ENCODE measurements around the gene CSNK2B. TPM values are rescaled to one million over a fixed set of nuclear protein-coding genes. Genes with fewer than 3 reads are reported as not detected.

The CSNK2B gene
- total and polyA plus RNA-seq, 9 of the 15 experiments (the other 6 are each of a cell fraction or from before 2014, with no cell fraction given): 120 to 1,126 (median 529) TPM

- TF ChIP-seq CREM (IDR thresholded peaks at IDR 0.05; ENCODE audit: low read depth) (no peak), BACH1 (tag; IDR thresholded peaks at IDR 0.05) (no peak), CCNT2 (IDR thresholded peaks at IDR 0.05; ENCODE audit: borderline replicate concordance, extremely low read depth, insufficient read length, low read depth, low read length) (no peak), ETS2 (tag; IDR thresholded peaks at IDR 0.05; ENCODE audit: borderline replicate concordance, poor library complexity, severe bottlenecking) (no peak), BCOR (IDR thresholded peaks at IDR 0.05) (peak; percentile 4; the same call in 1 of the 2 replicates), SETDB1 (IDR thresholded peaks at IDR 0.05; ENCODE audit: low read length) (no peak), ZNF830 (CRISPR knock-in tag; IDR thresholded peaks at IDR 0.05) (no peak), HNRNPUL1 (IDR thresholded peaks at IDR 0.05; ENCODE audit: low read length) (no peak), PRMT5 (CRISPR knock-in tag; IDR thresholded peaks at IDR 0.05) (no peak), PHF20 (IDR thresholded peaks at IDR 0.05; ENCODE audit: partially characterized antibody) (no peak), ZBTB12 (CRISPR knock-in tag; IDR thresholded peaks at IDR 0.05) (no peak), ZNF232 (CRISPR knock-in tag; IDR thresholded peaks at IDR 0.05) (no peak), ZNF586 (CRISPR knock-in tag; conservative IDR thresholded peaks at IDR 0.05) (no peak), NCOA1 (IDR thresholded peaks at IDR 0.05; ENCODE audit: low read depth) (peak; percentile 38; the same call in 1 of the 2 replicates), ZNF695 (CRISPR knock-in tag; IDR thresholded peaks at IDR 0.05) (0 out of 2 replicates have a peak, but pooled peaks have one; percentile 4), MCM2 (IDR thresholded peaks at IDR 0.05; ENCODE audit: low read depth) (no peak), KHSRP (IDR thresholded peaks at IDR 0.05) (0 out of 2 replicates have a peak, but pooled peaks have one; percentile 34), CEBPG (CRISPR knock-in tag; IDR thresholded peaks at IDR 0.05) (no peak), CEBPG (tag; conservative IDR thresholded peaks at IDR 0.05 in 1 of 2, IDR thresholded peaks at IDR 0.05 in 1 of 2) (no peak), ARHGAP35 (IDR thresholded peaks at IDR 0.05; ENCODE audit: partially characterized antibody) (peak; percentile 51), TAF7 (tag; IDR thresholded peaks at IDR 0.05) (no peak), MCM3 (IDR thresholded peaks at IDR 0.05) (no peak), NR2F6 (CRISPR knock-in tag; IDR thresholded peaks at IDR 0.05) (no peak), MXI1 (IDR thresholded peaks at IDR 0.05; ENCODE audit: low read depth, low read length) (no peak)
- TF ChIP-seq, protein P1, sequence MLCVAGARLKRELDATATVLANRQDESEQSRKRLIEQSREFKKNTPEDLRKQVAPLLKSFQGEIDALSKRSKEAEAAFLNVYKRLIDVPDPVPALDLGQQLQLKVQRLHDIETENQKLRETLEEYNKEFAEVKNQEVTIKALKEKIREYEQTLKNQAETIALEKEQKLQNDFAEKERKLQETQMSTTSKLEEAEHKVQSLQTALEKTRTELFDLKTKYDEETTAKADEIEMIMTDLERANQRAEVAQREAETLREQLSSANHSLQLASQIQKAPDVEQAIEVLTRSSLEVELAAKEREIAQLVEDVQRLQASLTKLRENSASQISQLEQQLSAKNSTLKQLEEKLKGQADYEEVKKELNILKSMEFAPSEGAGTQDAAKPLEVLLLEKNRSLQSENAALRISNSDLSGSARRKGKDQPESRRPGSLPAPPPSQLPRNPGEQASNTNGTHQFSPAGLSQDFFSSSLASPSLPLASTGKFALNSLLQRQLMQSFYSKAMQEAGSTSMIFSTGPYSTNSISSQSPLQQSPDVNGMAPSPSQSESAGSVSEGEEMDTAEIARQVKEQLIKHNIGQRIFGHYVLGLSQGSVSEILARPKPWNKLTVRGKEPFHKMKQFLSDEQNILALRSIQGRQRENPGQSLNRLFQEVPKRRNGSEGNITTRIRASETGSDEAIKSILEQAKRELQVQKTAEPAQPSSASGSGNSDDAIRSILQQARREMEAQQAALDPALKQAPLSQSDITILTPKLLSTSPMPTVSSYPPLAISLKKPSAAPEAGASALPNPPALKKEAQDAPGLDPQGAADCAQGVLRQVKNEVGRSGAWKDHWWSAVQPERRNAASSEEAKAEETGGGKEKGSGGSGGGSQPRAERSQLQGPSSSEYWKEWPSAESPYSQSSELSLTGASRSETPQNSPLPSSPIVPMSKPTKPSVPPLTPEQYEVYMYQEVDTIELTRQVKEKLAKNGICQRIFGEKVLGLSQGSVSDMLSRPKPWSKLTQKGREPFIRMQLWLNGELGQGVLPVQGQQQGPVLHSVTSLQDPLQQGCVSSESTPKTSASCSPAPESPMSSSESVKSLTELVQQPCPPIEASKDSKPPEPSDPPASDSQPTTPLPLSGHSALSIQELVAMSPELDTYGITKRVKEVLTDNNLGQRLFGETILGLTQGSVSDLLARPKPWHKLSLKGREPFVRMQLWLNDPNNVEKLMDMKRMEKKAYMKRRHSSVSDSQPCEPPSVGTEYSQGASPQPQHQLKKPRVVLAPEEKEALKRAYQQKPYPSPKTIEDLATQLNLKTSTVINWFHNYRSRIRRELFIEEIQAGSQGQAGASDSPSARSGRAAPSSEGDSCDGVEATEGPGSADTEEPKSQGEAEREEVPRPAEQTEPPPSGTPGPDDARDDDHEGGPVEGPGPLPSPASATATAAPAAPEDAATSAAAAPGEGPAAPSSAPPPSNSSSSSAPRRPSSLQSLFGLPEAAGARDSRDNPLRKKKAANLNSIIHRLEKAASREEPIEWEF (CRISPR knock-in tag; IDR thresholded peaks at IDR 0.05): no peak
Measured at GRCh38 chr6:31663961-31664789, 1.7 kb upstream of the CSNK2B start (continued).
